LNCaP clone FGC (cell line): Measurements from ENCODE around the gene CLSTN2.

Experiments used
- DNase-seq: peaks from one replicate; pipeline ENCODE4 v3.0.0-alpha.2; 2011; ENCODE audit warnings: low read depth
- H3K4me3 ChIP-seq: 2 replicates; pipeline ENCODE4 v1.5.1; 2011; ENCODE audit warnings: mild to moderate bottlenecking, low read depth, low read length, control low read depth
- TF ChIP-seq, protein P1 (sequence below): IDR thresholded peaks from 2 replicates; pipeline ENCODE4 v1.5.1; 2012; ENCODE audit warnings: mild to moderate bottlenecking; ENCODE audit not compliant: control insufficient read depth, insufficient read depth; ENCODE audit errors: extremely low read depth

The CLSTN2 gene

DNA sequence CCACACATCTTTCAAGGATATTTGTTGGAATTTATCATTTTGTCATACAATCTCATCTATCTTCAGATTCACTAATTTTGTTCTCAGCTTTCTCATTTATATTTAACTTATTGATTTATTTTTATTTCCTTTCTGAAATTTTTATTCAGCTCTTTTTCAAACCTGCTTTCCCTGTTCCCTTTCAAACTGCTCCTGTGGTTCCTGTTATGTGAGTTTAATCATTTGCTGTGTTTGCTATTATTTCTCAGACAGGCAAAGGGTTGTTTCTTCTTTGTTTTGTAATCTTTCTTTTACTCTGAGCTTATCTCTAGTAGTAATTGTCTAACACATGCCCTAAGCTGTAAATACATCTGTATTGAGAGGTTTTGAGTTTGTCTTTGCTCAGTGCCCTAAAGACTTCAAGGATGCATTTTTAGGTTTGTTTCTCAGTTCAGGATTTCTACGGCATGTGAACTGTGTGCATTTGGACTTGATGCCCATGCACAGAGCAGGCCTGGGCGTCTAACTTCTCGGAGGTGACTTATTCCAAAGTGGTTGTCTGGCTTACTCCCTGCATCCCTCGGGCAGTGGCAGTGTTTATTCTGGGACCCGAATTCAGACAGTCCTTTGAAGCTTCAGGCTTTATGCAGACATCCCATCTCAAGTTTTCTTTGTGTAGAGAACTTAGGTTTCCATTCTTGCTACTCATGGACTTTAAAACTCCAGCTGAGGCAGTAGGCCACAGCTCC is 587.8 kb downstream of the CLSTN2 start:
- TF ChIP-seq, protein P1, sequence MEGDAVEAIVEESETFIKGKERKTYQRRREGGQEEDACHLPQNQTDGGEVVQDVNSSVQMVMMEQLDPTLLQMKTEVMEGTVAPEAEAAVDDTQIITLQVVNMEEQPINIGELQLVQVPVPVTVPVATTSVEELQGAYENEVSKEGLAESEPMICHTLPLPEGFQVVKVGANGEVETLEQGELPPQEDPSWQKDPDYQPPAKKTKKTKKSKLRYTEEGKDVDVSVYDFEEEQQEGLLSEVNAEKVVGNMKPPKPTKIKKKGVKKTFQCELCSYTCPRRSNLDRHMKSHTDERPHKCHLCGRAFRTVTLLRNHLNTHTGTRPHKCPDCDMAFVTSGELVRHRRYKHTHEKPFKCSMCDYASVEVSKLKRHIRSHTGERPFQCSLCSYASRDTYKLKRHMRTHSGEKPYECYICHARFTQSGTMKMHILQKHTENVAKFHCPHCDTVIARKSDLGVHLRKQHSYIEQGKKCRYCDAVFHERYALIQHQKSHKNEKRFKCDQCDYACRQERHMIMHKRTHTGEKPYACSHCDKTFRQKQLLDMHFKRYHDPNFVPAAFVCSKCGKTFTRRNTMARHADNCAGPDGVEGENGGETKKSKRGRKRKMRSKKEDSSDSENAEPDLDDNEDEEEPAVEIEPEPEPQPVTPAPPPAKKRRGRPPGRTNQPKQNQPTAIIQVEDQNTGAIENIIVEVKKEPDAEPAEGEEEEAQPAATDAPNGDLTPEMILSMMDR: no peak
- no peak for DNase-seq
- no peak overlapping the region for H3K4me3 ChIP-seq

DNA sequence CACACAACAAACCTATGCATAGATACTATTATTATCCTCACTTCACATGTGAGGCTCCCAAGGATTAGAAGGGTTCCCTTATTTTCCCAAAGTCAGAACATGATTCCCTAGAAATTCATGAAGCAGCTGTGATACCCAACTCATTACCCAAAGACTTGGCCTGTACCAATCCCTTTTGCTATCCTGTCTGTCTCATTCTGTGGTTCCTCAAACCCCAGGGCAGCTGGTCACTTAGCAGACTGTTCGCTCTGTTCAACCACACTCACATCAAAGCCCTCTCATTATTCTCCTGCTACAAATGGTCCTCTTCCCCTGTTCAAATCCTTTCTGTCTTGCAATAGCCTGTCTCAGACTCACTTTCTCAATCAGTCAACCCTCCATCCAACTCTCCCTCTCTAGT is 588.6 kb downstream of the CLSTN2 start:
- TF ChIP-seq, protein P1: no peak
- H3K4me3 ChIP-seq: no peak overlapping the region
- no peak for DNase-seq

DNA sequence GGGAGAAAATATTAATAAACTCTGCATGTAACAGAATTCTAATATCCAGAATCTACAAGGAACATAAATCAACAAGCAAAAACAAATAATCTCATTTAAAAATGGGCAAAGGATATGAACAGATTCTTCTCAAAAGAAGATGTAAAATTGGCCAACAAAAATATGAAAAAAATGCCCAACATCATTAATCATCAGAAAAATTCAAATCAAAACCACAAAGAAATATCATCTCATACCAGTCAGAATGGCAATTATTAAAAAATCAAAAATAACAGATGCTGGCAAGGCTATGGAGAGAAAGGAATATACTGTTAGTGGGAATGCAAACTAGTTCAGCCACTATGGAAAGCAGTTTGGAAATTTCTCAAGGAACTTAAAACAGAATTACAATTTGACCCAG is 592.2 kb downstream of the CLSTN2 start:
- TF ChIP-seq, protein P1: no peak
- no peak for DNase-seq
- no peak overlapping the region for H3K4me3 ChIP-seq

DNA sequence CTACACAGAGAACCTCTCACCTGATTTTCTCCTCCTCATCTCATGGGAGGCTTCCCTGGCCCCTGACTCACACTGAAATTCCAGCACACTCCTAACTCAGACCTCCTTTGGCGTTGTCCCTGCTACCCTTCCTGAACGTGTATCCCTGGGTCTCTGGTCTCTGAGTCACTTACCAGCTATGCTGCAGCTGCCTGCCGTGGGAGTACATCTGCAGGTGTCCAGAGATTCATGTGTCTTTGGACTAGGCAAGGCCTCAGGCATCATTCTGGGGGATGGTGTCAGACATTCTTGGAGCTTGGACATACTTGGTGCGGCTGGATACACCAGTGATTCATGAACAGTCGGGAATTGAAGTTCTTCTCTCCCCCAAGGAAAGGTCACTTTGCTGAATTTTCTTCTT is 594.1 kb downstream of the CLSTN2 start:
- no peak overlapping the region for H3K4me3 ChIP-seq
- TF ChIP-seq, protein P1: no peak
- no peak for DNase-seq

DNA sequence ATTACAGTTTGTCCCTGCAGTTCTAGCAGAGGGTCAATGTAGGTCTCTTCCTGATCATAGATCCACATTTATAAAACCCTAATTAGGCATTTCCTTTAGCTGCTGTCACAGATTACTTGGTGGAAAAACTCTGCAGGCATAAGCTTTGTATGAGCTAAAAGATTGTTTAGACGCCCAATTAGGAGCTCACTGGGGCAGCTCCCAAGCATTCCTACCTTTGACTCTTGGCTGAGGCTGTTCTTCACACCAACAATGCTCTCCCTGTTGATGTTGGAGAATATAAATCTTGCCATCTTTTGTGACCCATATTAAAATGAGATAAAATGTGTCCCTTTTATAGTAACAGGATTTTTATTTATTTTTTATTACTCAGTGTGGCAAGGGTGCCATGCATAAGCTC is 594.6 kb downstream of the CLSTN2 start:
- DNase-seq: no peak
- no peak overlapping the region for H3K4me3 ChIP-seq
- TF ChIP-seq, protein P1: no peak

DNA sequence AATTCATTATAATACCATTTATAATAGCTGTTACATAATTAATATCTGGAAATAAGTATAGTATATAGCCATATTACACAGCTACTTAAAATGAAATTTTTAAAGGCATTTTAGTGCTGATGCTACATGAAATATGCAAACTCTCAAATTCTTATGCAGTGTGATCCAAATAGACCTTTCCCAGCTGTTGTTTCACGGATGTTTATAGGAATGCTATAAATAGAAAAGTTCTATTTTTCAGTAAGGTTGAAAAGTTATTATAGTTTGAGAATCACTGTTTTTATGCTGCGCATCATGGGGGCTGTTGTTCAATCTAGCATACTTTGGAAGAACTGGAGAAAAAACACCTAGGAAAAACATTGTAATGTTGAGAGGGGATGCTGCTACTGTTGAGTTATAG is 595.1 kb downstream of the CLSTN2 start:
- H3K4me3 ChIP-seq: no peak overlapping the region
- TF ChIP-seq, protein P1: no peak
- no peak for DNase-seq

DNA sequence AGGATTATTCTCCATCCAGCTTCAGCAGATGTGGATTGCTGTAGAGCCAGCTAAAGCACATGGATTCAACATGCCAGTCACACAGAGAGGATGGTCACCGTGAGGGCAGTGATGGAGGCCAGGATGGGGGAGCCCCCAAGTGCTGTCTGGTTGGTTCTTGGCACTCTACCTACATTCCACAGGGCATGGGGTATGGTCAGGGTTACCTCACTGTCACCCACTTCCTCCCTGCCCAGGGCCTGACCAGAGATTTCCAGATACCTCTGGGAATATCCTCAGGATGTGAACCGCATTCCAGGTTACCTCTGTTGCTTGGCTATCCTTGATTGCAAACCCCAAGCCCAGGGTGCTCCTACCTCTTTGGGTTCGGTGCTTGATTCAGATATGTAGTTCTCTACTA is 595.6 kb downstream of the CLSTN2 start:
- TF ChIP-seq, protein P1: no peak
- no peak for DNase-seq
- no peak overlapping the region for H3K4me3 ChIP-seq
